Measurements from ENCODE around the gene JAKMIP1. TPM values are rescaled to one million over a fixed set of nuclear protein-coding genes. Genes with fewer than 3 reads are reported as not detected.

Gene JAKMIP1
- total RNA-seq, 1 experiment from 2014 or later = not detected

- no peak overlapping the region for H3K4me3 ChIP-seq (ENCODE audit: low read depth, low read length)
- Mint-ChIP-seq H3K4me3 (ENCODE audit: unreplicated experiment) (no peak overlapping the region), H3K36me3 (ENCODE audit: insufficient read depth, unreplicated experiment) (no peaks in the 10 kb centered on the region), H3K9me3 (ENCODE audit: unreplicated experiment) (no peaks in the 10 kb centered on the region), H3K27ac (ENCODE audit: unreplicated experiment) (no peak overlapping the region), H3K27me3 (ENCODE audit: insufficient read depth, unreplicated experiment) (peaks cover 11% of the 10 kb centered on the region), H3K4me1 (ENCODE audit: low read depth, unreplicated experiment) (no peaks in the 10 kb centered on the region)
- H3K4me1 ChIP-seq = no peaks in the 10 kb centered on the region
- DNase-seq = no peak
- ChIA-PET POLR2A (no interaction called here), CTCF (no interaction called here)
- intact Hi-C loops (cut with micrococcal nuclease; ENCODE audit: unreplicated experiment) = no loop called here
- TF ChIP-seq, protein P1, sequence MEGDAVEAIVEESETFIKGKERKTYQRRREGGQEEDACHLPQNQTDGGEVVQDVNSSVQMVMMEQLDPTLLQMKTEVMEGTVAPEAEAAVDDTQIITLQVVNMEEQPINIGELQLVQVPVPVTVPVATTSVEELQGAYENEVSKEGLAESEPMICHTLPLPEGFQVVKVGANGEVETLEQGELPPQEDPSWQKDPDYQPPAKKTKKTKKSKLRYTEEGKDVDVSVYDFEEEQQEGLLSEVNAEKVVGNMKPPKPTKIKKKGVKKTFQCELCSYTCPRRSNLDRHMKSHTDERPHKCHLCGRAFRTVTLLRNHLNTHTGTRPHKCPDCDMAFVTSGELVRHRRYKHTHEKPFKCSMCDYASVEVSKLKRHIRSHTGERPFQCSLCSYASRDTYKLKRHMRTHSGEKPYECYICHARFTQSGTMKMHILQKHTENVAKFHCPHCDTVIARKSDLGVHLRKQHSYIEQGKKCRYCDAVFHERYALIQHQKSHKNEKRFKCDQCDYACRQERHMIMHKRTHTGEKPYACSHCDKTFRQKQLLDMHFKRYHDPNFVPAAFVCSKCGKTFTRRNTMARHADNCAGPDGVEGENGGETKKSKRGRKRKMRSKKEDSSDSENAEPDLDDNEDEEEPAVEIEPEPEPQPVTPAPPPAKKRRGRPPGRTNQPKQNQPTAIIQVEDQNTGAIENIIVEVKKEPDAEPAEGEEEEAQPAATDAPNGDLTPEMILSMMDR (IDR thresholded peaks at IDR 0.05; ENCODE audit: insufficient read depth in 1 of 2, low read depth in 1 of 2, low read length in 1 of 2, severe bottlenecking in 1 of 2, unreplicated experiment in 1 of 2) = no peak
- H3K36me3 ChIP-seq (ENCODE audit: control insufficient read depth, insufficient read depth, low read length) = no peaks in the 10 kb centered on the region
- no peaks in the 10 kb centered on the region for H3K27me3 ChIP-seq (replicated peaks; ENCODE audit: control insufficient read depth, insufficient read depth, low read length)
- BruUV-seq (replicated peaks) = no TSS peak
- H3K9me3 ChIP-seq = no peaks in the 10 kb centered on the region
These were observed 87.6 kb downstream of the JAKMIP1 start for GRCh38 chr4:6112606-6113290.

DNA sequence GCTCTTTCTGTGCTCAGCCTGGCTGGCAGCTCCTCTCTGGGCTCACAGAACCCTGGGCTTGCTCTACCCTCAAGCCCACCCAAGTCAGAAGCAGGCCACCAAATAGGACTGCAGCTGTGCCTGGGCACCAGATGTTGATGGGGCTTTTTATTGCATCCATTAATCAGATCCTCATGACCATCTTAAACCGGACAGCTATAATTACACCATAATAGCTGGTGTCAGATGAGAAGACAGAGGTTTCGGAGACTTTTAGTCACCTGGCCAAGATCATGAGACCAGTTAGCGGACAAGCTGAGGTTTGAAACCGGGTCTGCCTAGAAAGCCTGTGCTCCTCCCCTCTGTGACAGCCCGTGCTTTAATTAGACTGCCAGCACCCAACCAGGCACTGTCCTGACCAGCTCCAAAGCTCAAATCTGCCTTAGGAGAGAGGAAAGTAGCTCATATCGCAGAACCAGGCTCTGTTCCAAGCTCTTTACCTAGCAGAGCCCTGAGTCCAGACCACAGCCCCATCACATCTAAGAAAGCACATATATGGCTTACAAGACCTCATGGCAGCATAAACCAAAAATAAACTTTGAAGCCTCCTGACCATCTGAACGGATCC is 88.9 kb downstream of the JAKMIP1 start:
- no peaks in the 10 kb centered on the region for H3K36me3 Mint-ChIP-seq (ENCODE audit: insufficient read depth, unreplicated experiment)
- H3K9me3 ChIP-seq = no peaks in the 10 kb centered on the region
- CTCF ChIA-PET = interaction anchor here (0.6 to 1.5 kb wide), 2 partner anchors 220 to 1859 kb away, joined by 3 read pairs; no protein-coding TSS in a partner anchor
- no peaks in the 10 kb centered on the region for H3K36me3 ChIP-seq (ENCODE audit: control insufficient read depth, insufficient read depth, low read length)
- H3K27me3 Mint-ChIP-seq (ENCODE audit: insufficient read depth, unreplicated experiment) = peaks cover 12% of the 10 kb centered on the region
- H3K27me3 ChIP-seq (replicated peaks; ENCODE audit: control insufficient read depth, insufficient read depth, low read length) = no peaks in the 10 kb centered on the region
- H3K4me1 ChIP-seq = no peaks in the 10 kb centered on the region
- intact Hi-C loops (cut with micrococcal nuclease; ENCODE audit: unreplicated experiment) = no loop called here
- H3K4me1 Mint-ChIP-seq (ENCODE audit: low read depth, unreplicated experiment) = no peaks in the 10 kb centered on the region
- no TSS peak for BruUV-seq (replicated peaks)
- no peak for DNase-seq
- TF ChIP-seq, protein P1 (IDR thresholded peaks at IDR 0.05; ENCODE audit: insufficient read depth in 1 of 2, low read depth in 1 of 2, low read length in 1 of 2, severe bottlenecking in 1 of 2, unreplicated experiment in 1 of 2) = no peak
- H3K27ac Mint-ChIP-seq (ENCODE audit: unreplicated experiment) = no peak overlapping the region
- no peak overlapping the region for H3K4me3 Mint-ChIP-seq (ENCODE audit: unreplicated experiment)
- POLR2A ChIA-PET = no interaction called here
- H3K9me3 Mint-ChIP-seq (ENCODE audit: unreplicated experiment) = no peaks in the 10 kb centered on the region
- H3K4me3 ChIP-seq (ENCODE audit: low read depth, low read length) = no peak overlapping the region

GRCh38 chr4:6110681-6111353 is 89.5 kb downstream of the JAKMIP1 start:
- TF ChIP-seq, protein P1 (IDR thresholded peaks at IDR 0.05; ENCODE audit: insufficient read depth in 1 of 2, low read depth in 1 of 2, low read length in 1 of 2, severe bottlenecking in 1 of 2, unreplicated experiment in 1 of 2) = no peak
- Mint-ChIP-seq H3K9me3 (ENCODE audit: unreplicated experiment) (no peaks in the 10 kb centered on the region), H3K27ac (ENCODE audit: unreplicated experiment) (no peak overlapping the region), H3K4me1 (ENCODE audit: low read depth, unreplicated experiment) (no peaks in the 10 kb centered on the region), H3K4me3 (ENCODE audit: unreplicated experiment) (no peak overlapping the region), H3K27me3 (ENCODE audit: insufficient read depth, unreplicated experiment) (peaks cover 13% of the 10 kb centered on the region), H3K36me3 (ENCODE audit: insufficient read depth, unreplicated experiment) (no peaks in the 10 kb centered on the region)
- no peaks in the 10 kb centered on the region for H3K27me3 ChIP-seq (replicated peaks; ENCODE audit: control insufficient read depth, insufficient read depth, low read length)
- POLR2A ChIA-PET = no interaction called here
- no peaks in the 10 kb centered on the region for H3K36me3 ChIP-seq (ENCODE audit: control insufficient read depth, insufficient read depth, low read length)
- intact Hi-C loops (cut with micrococcal nuclease; ENCODE audit: unreplicated experiment) = no loop called here
- H3K4me3 ChIP-seq (ENCODE audit: low read depth, low read length) = no peak overlapping the region
- H3K9me3 ChIP-seq = no peaks in the 10 kb centered on the region
- DNase-seq = no peak
- no TSS peak for BruUV-seq (replicated peaks)
- CTCF ChIA-PET = interaction anchor here (0.6 to 1.5 kb wide), 2 partner anchors 221 to 1858 kb away, joined by 3 read pairs; no protein-coding TSS in a partner anchor
- no peaks in the 10 kb centered on the region for H3K4me1 ChIP-seq
